Mesendoderm (in vitro differentiated cells): ENCODE measurements around the gene DMAC2L.

Experiments used
- DNase-seq: peaks from one replicate; pipeline ENCODE4 v3.0.0; 2013
- H2AK5ac ChIP-seq: 2 replicates; pipeline ENCODE4 v1.6.1; 2013; ENCODE audit warnings: low read length, inconsistent platforms
- H2BK120ac ChIP-seq: 2 replicates; pipeline ENCODE4 v1.6.1; 2013; ENCODE audit warnings: low read depth, mild to moderate bottlenecking, low read length, moderate library complexity, mixed read lengths
- H2BK15ac ChIP-seq: replicated peaks from 2 replicates; pipeline ENCODE4 v1.6.1; 2013; ENCODE audit warnings: low read depth, mild to moderate bottlenecking, moderate library complexity
- H2BK5ac ChIP-seq: 2 replicates; pipeline ENCODE4 v1.6.1; 2013; ENCODE audit warnings: low read length, inconsistent platforms
- H3K18ac ChIP-seq: 2 replicates; pipeline ENCODE4 v1.6.1; 2013; ENCODE audit warnings: mild to moderate bottlenecking, low read length, mixed read lengths
- H3K23ac ChIP-seq: one replicate; pipeline ENCODE4 v1.6.1; 2013; ENCODE audit warnings: low read length
- H3K27ac ChIP-seq: 2 replicates; pipeline ENCODE4 v1.5.1; 2013; ENCODE audit warnings: low read depth, mild to moderate bottlenecking, inconsistent platforms, low read length, moderate library complexity
- H3K27me3 ChIP-seq: 2 replicates; pipeline ENCODE4 v1.6.1; 2013; ENCODE audit warnings: low read length, control low read depth, mild to moderate bottlenecking, inconsistent platforms; ENCODE audit not compliant: insufficient read depth, poor library complexity
- H3K36me3 ChIP-seq: 2 replicates; pipeline ENCODE4 v1.6.1; 2013; ENCODE audit warnings: low read length, inconsistent platforms; ENCODE audit not compliant: control insufficient read depth, insufficient read depth
- H3K4ac ChIP-seq: one replicate; pipeline ENCODE4 v1.6.1; 2013; ENCODE audit warnings: low read depth, mild to moderate bottlenecking, low read length, moderate library complexity
- H3K4me1 ChIP-seq: 2 replicates; pipeline ENCODE4 v1.6.1; 2013; ENCODE audit warnings: low read depth, low read length, inconsistent platforms; ENCODE audit not compliant: control insufficient read depth
- H3K4me2 ChIP-seq: 2 replicates; pipeline ENCODE4 v1.6.1; 2013; ENCODE audit warnings: low read length
- H3K4me3 ChIP-seq: 2 replicates; pipeline ENCODE4 v1.5.1; 2013; ENCODE audit warnings: mild to moderate bottlenecking, low read length
- H3K56ac ChIP-seq: one replicate; pipeline ENCODE4 v1.6.1; 2013; ENCODE audit warnings: low read length
- H3K79me1 ChIP-seq: 2 replicates; pipeline ENCODE4 v1.6.1; 2013; ENCODE audit warnings: low read length, inconsistent platforms
- H3K79me2 ChIP-seq: 2 replicates; pipeline ENCODE4 v1.6.1; 2013; ENCODE audit warnings: mild to moderate bottlenecking, low read length; ENCODE audit not compliant: control insufficient read depth, insufficient read depth
- H3K9ac ChIP-seq: 2 replicates; pipeline ENCODE4 v1.6.1; 2013; ENCODE audit warnings: low read length, inconsistent platforms
- H4K5ac ChIP-seq: one replicate; pipeline ENCODE4 v1.6.1; 2013; ENCODE audit warnings: low read length
- H4K8ac ChIP-seq: one replicate; pipeline ENCODE4 v1.6.1; 2013; ENCODE audit warnings: low read depth, mild to moderate bottlenecking, control low read depth, low read length, moderate library complexity
- WGBS: extraction: QIAGEN DNeasy Blood & Tissue Kit; methylation state at CpG from one replicate; pipeline ENCODE4 v1.1.7; 2013; ENCODE audit warnings: low lambda C conversion rate, missing lambda C conversion rate; ENCODE audit not compliant: insufficient coverage; ENCODE audit errors: extremely low coverage; 5-methylcytosine and 5-hydroxymethylcytosine counted together
- small RNA-seq: library from polyadenylated mRNA; stranded (forward); fragments of <200 nt; extraction: miRNeasy Mini kit (QIAGEN cat#:217004); gene quantifications from one replicate; pipeline ENCODE3, GENCODE V24; 2013; ENCODE audit not compliant: insufficient read depth

DMAC2L gene

GRCh38 chr14:50373959-50374358 lies 61.8 kb downstream of the DMAC2L start:
- no peak overlapping the region for H2AK5ac ChIP-seq
- DNase-seq, result no peak
- no peaks in the 10 kb centered on the region for H3K4me1 ChIP-seq
- no peak overlapping the region for H3K4me2 ChIP-seq
- H3K36me3 ChIP-seq, result no peaks in the 10 kb centered on the region
- no peak overlapping the region for H3K56ac ChIP-seq
- H3K9ac ChIP-seq, result no peak overlapping the region
- H2BK15ac ChIP-seq, result no peak overlapping the region
- no peak overlapping the region for H3K27ac ChIP-seq
- WGBS, result no CpG with 5 or more reads among the region's 3 CpGs
- no peaks in the 10 kb centered on the region for H3K27me3 ChIP-seq
- H3K23ac ChIP-seq, result no peak overlapping the region
- no peak overlapping the region for H4K8ac ChIP-seq
- H3K79me1 ChIP-seq, result no peaks in the 10 kb centered on the region
- no peaks in the 10 kb centered on the region for H3K79me2 ChIP-seq
- H3K4ac ChIP-seq, result no peak overlapping the region
- no peak overlapping the region for H2BK120ac ChIP-seq
- no peak overlapping the region for H2BK5ac ChIP-seq
- H4K5ac ChIP-seq, result no peak overlapping the region
- no peak overlapping the region for H3K4me3 ChIP-seq
- no peak overlapping the region for H3K18ac ChIP-seq

GRCh38 chr14:50375760-50376159 lies 63.6 kb downstream of the DMAC2L start:
- no CpG with 5 or more reads among the region's 5 CpGs for WGBS
- no peaks in the 10 kb centered on the region for H3K79me2 ChIP-seq

More at GRCh38 chr14:50375760-50376159, 63.6 kb downstream of the DMAC2L start:
- H2BK120ac ChIP-seq, result no peak overlapping the region
- H3K18ac ChIP-seq, result no peak overlapping the region
- no peak for DNase-seq
- H3K36me3 ChIP-seq, result no peaks in the 10 kb centered on the region
- H4K5ac ChIP-seq, result no peak overlapping the region
- no peak overlapping the region for H3K23ac ChIP-seq
- no peak overlapping the region for H4K8ac ChIP-seq
- H3K56ac ChIP-seq, result no peak overlapping the region
- no peak overlapping the region for H3K9ac ChIP-seq
- no peaks in the 10 kb centered on the region for H3K4me1 ChIP-seq
- no peaks in the 10 kb centered on the region for H3K27me3 ChIP-seq
- no peak overlapping the region for H2BK15ac ChIP-seq
- H3K4ac ChIP-seq, result no peak overlapping the region
- H3K79me1 ChIP-seq, result no peaks in the 10 kb centered on the region
- H3K4me3 ChIP-seq, result no peak overlapping the region
- H2AK5ac ChIP-seq, result no peak overlapping the region
- H3K27ac ChIP-seq, result no peak overlapping the region
- no peak overlapping the region for H3K4me2 ChIP-seq
- H2BK5ac ChIP-seq, result no peak overlapping the region

Small RNA genes within 50 kb of the gene (small RNA-seq; reads per million reads assigned to genes)
- 2.0 reads per million, percentile 16 among the genes with 10 or more reads in this experiment for gene MIR4504
